Type B pancreatic cell (in vitro differentiated cells): ENCODE results near the gene PCDH7. TPM values are rescaled to one million over a fixed set of nuclear protein-coding genes. Genes with fewer than 3 reads are reported as not detected.
A peak's percentile ranks its signal among the peaks of the same experiment; 100 is the strongest.

Source experiments
- DNase-seq: peaks from one replicate; pipeline ENCODE4 v3.0.0; 2021; ENCODE audit warnings: mixed read lengths; ENCODE audit not compliant: unreplicated experiment; ENCODE audit errors: extremely low spot score
- H3K27ac Mint-ChIP-seq: 2 replicates; pipeline ENCODE4 v1.8.0; 2021; ENCODE audit warnings: mild to moderate bottlenecking, mixed read lengths
- H3K27me3 Mint-ChIP-seq: 2 replicates; pipeline ENCODE4 v1.8.0; 2021; ENCODE audit warnings: mixed read lengths
- H3K36me3 Mint-ChIP-seq: 2 replicates; pipeline ENCODE4 v1.8.0; 2021; ENCODE audit warnings: mixed read lengths
- H3K4me1 Mint-ChIP-seq: one replicate; pipeline ENCODE4 v1.8.0; 2021; ENCODE audit warnings: mixed read lengths; ENCODE audit not compliant: unreplicated experiment
- H3K4me3 Mint-ChIP-seq: 2 replicates; pipeline ENCODE4 v1.8.0; 2021; ENCODE audit warnings: mild to moderate bottlenecking, mixed read lengths
- H3K9me3 Mint-ChIP-seq: 2 replicates; pipeline ENCODE4 v1.8.0; 2021; ENCODE audit warnings: mixed read lengths
- CTCF ChIP-seq: fragments of 200-600 bp; sonication (generic); conservative IDR thresholded peaks from 2 replicates; pipeline ENCODE4 v1.5.0; 2021; ENCODE audit warnings: antibody characterized with exemption, mild to moderate bottlenecking
- total RNA-seq: library from RNA; stranded (reverse); gene quantifications from 2 replicates; pipeline ENCODE4 v1.2.1, GENCODE V29; 2021; ENCODE audit warnings: low replicate concordance

The PCDH7 gene
- total RNA-seq, 1 donor from 2014 or later: 95.9 TPM

- Mint-ChIP-seq H3K4me3 (no peak overlapping the region), H3K9me3 (no peaks in the 10 kb centered on the region), H3K36me3 (peaks cover 5% of the 10 kb centered on the region), H3K27me3 (no peaks in the 10 kb centered on the region), H3K27ac (no peak overlapping the region), H3K4me1 (peaks cover 10% of the 10 kb centered on the region)
- no peak for TF ChIP-seq CTCF
- no peak for DNase-seq
Observed at GRCh38 chr4:30765022-30765421, 44.9 kb downstream of the PCDH7 start.

GRCh38 chr4:30767147-30767845 lies 47.1 kb downstream of the PCDH7 start:
- H3K9me3 Mint-ChIP-seq: no peaks in the 10 kb centered on the region
- H3K4me1 Mint-ChIP-seq: peaks cover 23% of the 10 kb centered on the region
- DNase-seq: no peak
- no peak overlapping the region for H3K4me3 Mint-ChIP-seq
- no peaks in the 10 kb centered on the region for H3K27me3 Mint-ChIP-seq
- TF ChIP-seq CTCF: no peak
- H3K36me3 Mint-ChIP-seq: peaks cover 3% of the 10 kb centered on the region
- H3K27ac Mint-ChIP-seq: no peak overlapping the region

- Mint-ChIP-seq H3K36me3 (peaks cover 8% of the 10 kb centered on the region), H3K4me1 (peaks cover 23% of the 10 kb centered on the region), H3K9me3 (no peaks in the 10 kb centered on the region), H3K27me3 (no peaks in the 10 kb centered on the region), H3K4me3 (no peak overlapping the region), H3K27ac (no peak overlapping the region)
- no peak for TF ChIP-seq CTCF
- no peak for DNase-seq
Observed at GRCh38 chr4:30768277-30768676, 48.1 kb downstream of the PCDH7 start.

GRCh38 chr4:30769093-30769492 lies 48.9 kb downstream of the PCDH7 start:
- no peaks in the 10 kb centered on the region for H3K27me3 Mint-ChIP-seq
- peaks cover 23% of the 10 kb centered on the region for H3K4me1 Mint-ChIP-seq
- no peak overlapping the region for H3K4me3 Mint-ChIP-seq
- DNase-seq: no peak
- H3K27ac Mint-ChIP-seq: no peak overlapping the region
- no peak for TF ChIP-seq CTCF
- peaks cover 11% of the 10 kb centered on the region for H3K36me3 Mint-ChIP-seq
- H3K9me3 Mint-ChIP-seq: no peaks in the 10 kb centered on the region

GRCh38 chr4:30770049-30770549 lies 49.9 kb downstream of the PCDH7 start:
- Mint-ChIP-seq H3K9me3 (no peaks in the 10 kb centered on the region), H3K4me1 (peaks cover 23% of the 10 kb centered on the region), H3K27me3 (no peaks in the 10 kb centered on the region), H3K4me3 (no peak overlapping the region), H3K36me3 (peaks cover 15% of the 10 kb centered on the region), H3K27ac (peak overlapping the region; percentile 64)
- no peak for TF ChIP-seq CTCF
- no peak for DNase-seq
